Effector memory CD4-positive, alpha-beta T cell (primary cell): ENCODE data around the gene LDLRAD4.

ENCODE experiments used
- DNase-seq, 3 donors: peaks; one replicate each; pipeline ENCODE4 v3.0.0-alpha.2; 2020
- H3K27ac ChIP-seq: 2 replicates; pipeline ENCODE4 v1.7.0; 2013; ENCODE audit warnings: mild to moderate bottlenecking, low read length, moderate library complexity; ENCODE audit not compliant: insufficient read depth, poor library complexity, severe bottlenecking
- H3K27me3 ChIP-seq: replicated peaks from 2 replicates; pipeline ENCODE4 v1.7.0; 2013; ENCODE audit warnings: mild to moderate bottlenecking, low read length; ENCODE audit not compliant: insufficient read depth, control insufficient read depth, poor library complexity, severe bottlenecking
- H3K36me3 ChIP-seq: 2 replicates; pipeline ENCODE4 v1.7.0; 2013; ENCODE audit warnings: mild to moderate bottlenecking, low read length, moderate library complexity; ENCODE audit not compliant: control insufficient read depth, insufficient read depth
- H3K4me1 ChIP-seq: 2 replicates; pipeline ENCODE4 v1.7.0; 2013; ENCODE audit warnings: low read length, mild to moderate bottlenecking; ENCODE audit not compliant: control insufficient read depth, insufficient read depth, poor library complexity, severe bottlenecking
- H3K4me3 ChIP-seq: 2 replicates; pipeline ENCODE4 v1.7.0; 2013; ENCODE audit warnings: low read length, low read depth, mild to moderate bottlenecking; ENCODE audit not compliant: insufficient read depth, poor library complexity, severe bottlenecking
- H3K9me3 ChIP-seq: 2 replicates; pipeline ENCODE4 v1.7.0; 2013; ENCODE audit warnings: mild to moderate bottlenecking, low read length, moderate library complexity; ENCODE audit not compliant: control insufficient read depth

The LDLRAD4 gene

DNA sequence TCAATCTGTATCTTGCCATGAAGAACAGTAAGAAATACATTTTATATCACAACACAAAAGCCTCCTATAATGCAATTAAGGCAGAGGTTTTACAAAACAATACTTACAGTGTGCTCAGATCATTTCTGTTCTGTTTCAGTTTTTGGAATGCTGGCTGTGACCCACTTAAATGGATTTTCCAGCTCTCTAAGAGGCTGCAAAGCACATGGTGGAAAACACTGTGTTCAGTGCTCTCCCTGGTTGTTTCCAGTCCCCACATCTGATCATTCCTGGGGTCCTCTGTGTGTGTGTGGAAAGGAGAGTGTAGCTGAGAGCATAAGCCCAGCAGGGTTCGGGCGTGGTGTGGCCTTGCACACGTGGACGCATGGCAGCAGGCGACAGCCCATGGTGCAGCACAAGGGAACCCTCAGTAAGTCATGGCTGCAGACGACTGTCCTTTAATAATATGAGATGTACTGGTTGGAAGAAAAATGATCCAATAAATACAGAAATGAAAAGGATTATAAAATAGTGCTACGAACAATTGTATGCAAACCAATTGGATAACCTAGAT, 412.2 kb downstream of the LDLRAD4 start:
- no peak for DNase-seq
- Histone ChIP-seq H3K36me3 (no peaks in the 10 kb centered on the region), H3K4me1 (no peaks in the 10 kb centered on the region), H3K27ac (no peak overlapping the region), H3K27me3 (no peaks in the 10 kb centered on the region), H3K4me3 (no peak overlapping the region), H3K9me3 (no peaks in the 10 kb centered on the region)

DNA sequence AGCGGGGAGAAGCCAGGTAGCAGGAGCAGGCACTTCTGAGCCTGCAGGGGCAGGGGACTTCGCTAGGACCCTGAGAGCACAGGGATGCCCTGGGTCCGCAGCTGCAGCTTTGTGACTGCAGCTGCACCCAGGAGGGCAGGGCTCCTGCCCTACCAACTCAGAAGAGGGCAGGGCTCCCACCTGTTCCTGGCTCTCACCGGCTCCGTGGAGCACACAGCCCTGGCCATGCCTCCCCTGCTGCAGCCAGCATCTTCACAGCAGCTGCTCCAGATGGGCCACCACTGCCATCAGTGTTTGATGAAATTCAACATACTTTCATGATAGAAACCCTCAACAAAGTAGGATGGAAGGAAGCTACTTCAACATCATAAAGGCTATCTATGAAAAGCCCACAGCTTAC, 415.1 kb downstream of the LDLRAD4 start:
- Histone ChIP-seq H3K36me3 (peaks cover 4% of the 10 kb centered on the region), H3K9me3 (no peaks in the 10 kb centered on the region), H3K4me3 (no peak overlapping the region), H3K27ac (no peak overlapping the region), H3K27me3 (no peaks in the 10 kb centered on the region), H3K4me1 (no peaks in the 10 kb centered on the region)
- no peak for DNase-seq

DNA sequence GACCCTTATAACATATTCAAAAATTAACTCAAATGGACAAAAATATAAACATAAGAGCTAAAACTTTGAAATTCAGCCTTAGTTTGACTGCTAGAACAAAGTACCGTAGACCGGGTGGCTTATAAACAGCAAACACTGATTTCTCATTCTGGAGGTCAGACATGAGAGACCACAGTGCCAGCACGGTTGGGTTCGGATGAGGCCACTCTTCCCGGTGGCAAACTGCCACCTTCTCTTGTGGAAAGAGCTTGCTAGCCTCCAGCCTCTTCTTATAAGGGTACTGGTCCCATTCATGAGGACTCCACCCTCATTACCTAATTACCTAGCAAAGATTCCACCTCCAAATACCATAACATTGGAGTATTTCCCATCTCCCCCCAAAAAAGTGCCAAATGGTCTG, 416.5 kb downstream of the LDLRAD4 start:
- Histone ChIP-seq H3K4me3 (no peak overlapping the region), H3K27me3 (no peaks in the 10 kb centered on the region), H3K9me3 (no peaks in the 10 kb centered on the region), H3K27ac (no peak overlapping the region), H3K36me3 (peaks cover 4% of the 10 kb centered on the region), H3K4me1 (no peaks in the 10 kb centered on the region)
- DNase-seq, result no peak

DNA sequence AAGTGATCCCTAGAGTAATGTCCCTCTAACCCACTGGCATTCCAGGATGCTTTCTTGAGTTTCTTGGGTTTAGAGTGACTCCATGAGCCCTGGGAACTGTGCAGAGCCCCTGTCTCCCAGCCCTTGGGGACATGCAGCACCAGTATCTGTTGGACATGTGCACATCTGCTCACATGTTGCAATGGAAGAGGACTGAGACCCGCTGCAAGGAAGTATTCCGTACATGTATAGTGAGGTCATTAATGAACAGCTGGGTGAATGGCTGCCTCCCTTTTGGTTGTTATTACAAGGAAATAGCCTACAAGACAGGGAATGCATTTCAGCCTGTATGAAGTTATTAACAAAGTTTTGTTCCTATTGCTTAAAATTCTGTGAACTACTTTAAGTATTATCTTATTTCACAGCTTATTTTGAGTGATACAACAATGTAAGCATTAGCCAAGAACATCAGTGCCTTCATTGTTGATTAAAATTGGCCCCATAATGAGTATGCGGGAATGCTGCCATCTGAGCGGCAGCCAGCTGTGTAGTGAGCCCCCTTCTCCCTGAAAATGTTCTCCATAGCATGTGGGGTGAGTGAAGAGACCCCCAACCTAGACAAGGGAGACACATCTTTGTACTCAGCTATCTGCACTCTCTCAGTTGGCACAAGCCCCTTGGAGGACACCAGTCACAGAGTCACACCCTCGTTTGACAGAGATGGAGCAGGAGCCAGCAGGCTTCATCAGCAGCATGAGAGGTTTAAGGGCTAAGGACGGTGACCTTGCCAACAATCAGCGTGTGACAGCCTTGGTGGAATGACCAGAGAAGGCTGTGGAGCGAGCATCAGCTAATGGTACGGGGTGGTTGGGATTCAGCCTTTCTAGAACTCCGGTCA, 420.4 kb downstream of the LDLRAD4 start:
- Histone ChIP-seq H3K4me3 (no peak overlapping the region), H3K27me3 (no peaks in the 10 kb centered on the region), H3K36me3 (peaks cover 4% of the 10 kb centered on the region), H3K27ac (no peak overlapping the region), H3K4me1 (no peaks in the 10 kb centered on the region), H3K9me3 (no peaks in the 10 kb centered on the region)
- no peak for DNase-seq

DNA sequence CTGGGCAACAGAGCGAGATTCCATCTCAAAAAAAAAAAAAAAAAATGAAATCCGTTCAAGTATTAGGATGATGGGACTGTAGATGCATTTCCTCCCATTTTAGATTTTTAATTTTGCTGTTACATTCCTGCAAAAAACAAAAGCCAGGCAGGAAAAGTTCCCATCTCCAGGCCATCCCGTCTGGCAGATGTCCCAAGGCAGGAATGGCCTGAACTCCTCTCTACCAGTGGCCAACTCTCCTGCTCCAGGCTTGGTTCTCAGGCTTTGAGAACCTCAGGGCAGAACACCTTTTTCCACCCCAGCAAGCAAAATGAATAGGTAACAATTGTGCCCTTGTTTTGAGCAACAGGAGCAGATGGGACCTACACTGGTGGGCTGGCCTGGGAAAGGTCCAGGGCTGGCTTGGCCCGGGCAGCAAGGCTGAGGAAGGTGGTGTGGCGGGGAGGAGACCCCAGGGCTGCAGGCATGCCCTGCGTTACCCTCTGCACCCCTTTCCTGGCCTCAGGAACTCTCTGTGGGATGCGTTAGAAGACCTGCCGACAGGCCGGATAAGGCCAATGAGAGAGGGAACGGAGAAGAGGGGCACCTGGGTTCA, 421.8 kb downstream of the LDLRAD4 start:
- no peaks in the 10 kb centered on the region for H3K9me3 ChIP-seq
- no peak overlapping the region for H3K27ac ChIP-seq
- peaks cover 9% of the 10 kb centered on the region for H3K36me3 ChIP-seq
- DNase-seq, result no peak
- no peaks in the 10 kb centered on the region for H3K4me1 ChIP-seq
- H3K4me3 ChIP-seq, result no peak overlapping the region
- H3K27me3 ChIP-seq, result no peaks in the 10 kb centered on the region

DNA sequence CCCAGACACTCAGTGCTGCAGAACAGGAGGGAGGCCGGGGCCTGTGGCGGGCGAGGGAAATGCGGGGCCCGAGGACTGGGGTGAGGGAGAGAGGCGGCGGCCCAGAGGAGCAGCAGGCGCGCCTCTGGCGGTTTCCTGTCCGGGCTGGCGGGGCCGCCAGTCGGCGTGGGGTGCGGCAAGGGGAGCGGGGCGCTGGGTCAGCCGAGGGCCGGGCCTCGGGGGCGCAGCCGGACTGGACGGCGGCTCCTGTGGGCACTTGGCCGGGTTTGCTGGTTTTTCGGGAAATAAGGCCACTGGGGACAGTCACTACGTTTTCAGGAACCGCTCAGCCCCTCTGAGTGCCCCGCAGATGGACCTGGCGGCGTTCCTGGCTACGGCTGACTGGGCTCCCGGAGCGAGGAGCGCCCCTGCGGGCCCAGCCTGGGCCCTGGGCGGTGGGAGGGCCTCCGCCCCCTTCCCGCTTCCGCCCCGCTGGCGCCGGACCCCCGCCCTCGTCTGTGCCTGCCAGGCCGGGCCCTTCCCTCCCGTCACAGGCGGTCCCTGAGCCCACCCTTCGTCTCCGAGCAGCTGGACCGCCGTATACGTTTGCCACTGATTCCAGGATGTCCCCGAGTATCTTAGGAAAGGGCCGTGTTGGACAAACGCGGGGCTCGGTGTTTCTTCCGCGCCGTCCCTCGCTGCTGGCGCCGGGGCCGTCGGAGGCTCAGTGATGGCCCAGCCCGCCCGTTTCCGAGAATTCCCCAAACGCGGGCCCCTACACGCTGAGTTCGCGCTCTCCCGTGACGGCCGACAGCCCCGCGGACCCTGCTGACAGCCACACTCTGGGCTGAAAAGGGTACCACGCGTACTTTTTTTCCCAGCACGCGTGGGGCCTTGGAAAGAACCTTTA, 423.2 kb downstream of the LDLRAD4 start:
- DNase-seq, result no peak
- H3K4me1 ChIP-seq, result no peaks in the 10 kb centered on the region
- no peaks in the 10 kb centered on the region for H3K9me3 ChIP-seq
- no peak overlapping the region for H3K27ac ChIP-seq
- H3K4me3 ChIP-seq, result no peak overlapping the region
- H3K36me3 ChIP-seq, result peaks cover 14% of the 10 kb centered on the region
- H3K27me3 ChIP-seq, result no peaks in the 10 kb centered on the region

DNA sequence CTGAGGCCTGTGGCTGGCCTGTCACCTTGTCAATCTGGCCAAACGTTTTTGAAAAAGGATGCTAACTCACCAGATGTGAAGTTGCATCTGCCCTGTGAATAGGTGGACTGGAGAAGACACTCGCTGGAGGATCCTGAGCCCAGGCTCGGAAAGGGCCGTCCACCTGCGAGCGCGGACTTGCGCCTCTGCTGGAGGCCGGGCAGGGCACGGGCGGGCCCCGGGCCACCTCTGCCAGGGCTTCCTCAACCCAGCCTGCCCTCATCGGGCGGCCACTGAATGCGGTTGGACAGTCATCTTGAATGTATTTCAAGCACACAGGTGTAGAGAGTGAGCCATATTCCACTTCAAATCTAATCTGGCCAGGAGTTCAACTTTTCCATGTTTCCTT, 423.9 kb downstream of the LDLRAD4 start:
- H3K9me3 ChIP-seq, result no peaks in the 10 kb centered on the region
- H3K27me3 ChIP-seq, result no peaks in the 10 kb centered on the region
- peaks cover 14% of the 10 kb centered on the region for H3K36me3 ChIP-seq
- no peak overlapping the region for H3K27ac ChIP-seq
- H3K4me3 ChIP-seq, result no peak overlapping the region
- DNase-seq, result no peak
- no peaks in the 10 kb centered on the region for H3K4me1 ChIP-seq

DNA sequence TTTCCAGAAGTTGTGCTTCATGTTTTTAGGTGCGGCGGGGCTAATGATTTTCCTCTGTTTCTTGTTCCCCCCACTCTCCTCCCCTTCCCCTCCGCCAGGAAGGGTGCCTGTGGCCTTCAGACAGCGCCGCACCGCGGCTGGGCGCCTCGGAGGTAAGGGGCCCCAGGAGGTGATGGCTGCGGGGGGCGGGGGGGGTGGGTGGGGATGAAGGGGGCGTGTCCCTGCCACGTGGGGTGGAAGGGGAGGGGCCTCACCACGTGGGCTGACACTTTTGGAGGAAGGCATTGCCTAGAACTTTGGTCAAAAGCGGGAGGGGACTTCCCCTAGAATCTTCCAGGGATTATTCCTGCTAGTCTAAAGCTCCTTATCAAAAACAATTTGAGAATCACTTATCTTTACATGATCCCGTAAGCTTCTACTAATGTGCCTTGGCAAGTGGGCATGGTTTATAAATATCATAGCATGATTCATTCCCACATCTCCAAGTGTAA, 424.7 kb downstream of the LDLRAD4 start:
- Histone ChIP-seq H3K9me3 (no peaks in the 10 kb centered on the region), H3K27ac (no peak overlapping the region), H3K4me3 (no peak overlapping the region), H3K36me3 (peaks cover 13% of the 10 kb centered on the region), H3K4me1 (no peaks in the 10 kb centered on the region), H3K27me3 (no peaks in the 10 kb centered on the region)
- no peak for DNase-seq

DNA sequence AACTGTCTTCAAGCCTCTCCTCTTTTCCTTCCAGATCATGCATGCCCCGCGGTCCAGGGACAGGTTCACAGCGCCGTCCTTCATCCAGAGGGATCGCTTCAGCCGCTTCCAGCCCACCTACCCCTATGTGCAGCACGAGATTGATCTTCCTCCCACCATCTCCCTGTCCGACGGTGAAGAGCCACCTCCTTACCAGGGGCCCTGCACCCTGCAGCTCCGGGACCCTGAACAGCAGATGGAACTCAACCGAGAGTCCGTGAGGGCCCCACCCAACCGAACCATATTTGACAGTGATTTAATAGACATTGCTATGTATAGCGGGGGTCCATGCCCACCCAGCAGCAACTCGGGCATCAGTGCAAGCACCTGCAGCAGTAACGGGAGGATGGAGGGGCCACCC, 426.5 kb downstream of the LDLRAD4 start:
- H3K27ac ChIP-seq, result no peak overlapping the region

More for the DNA sequence above, 426.5 kb downstream of the LDLRAD4 start:
- no peaks in the 10 kb centered on the region for H3K9me3 ChIP-seq
- H3K27me3 ChIP-seq, result no peaks in the 10 kb centered on the region
- no peak for DNase-seq
- H3K4me1 ChIP-seq, result no peaks in the 10 kb centered on the region
- peaks cover 9% of the 10 kb centered on the region for H3K36me3 ChIP-seq
- H3K4me3 ChIP-seq, result no peak overlapping the region
